Fibroblast of skin of left quadriceps (primary cell): ENCODE data around the gene ZNF768.
"Not testable (repeated sequence)": the region's sequence is repeated elsewhere in the genome, so short reads cannot be mapped to it uniquely, and the experiment has no call there.

Source experiments
- DNase-seq, 2 experiments: peaks; one replicate each; pipeline ENCODE4 v3.0.0-alpha.2; 2013; ENCODE audit warnings: low read depth in 2 of 2

ZNF768 gene

DNA sequence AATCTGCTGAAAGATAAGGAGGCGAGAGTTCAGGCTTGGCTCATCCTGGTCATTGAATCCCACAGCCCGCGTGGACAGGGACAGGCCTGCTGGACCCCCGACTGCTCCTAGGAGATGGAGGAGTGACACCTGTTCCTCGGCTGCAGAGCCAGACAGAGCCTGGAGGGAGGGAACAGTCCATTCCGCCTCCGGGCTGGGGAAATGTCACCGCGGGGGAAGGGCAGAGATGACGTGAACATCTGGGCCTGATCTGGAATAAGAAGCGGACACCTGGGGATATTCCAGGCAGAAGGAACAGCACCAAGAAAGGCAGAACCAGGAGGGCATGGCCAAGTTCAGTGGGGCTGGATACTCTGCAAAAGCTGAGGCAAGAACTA is 6.8 kb upstream of the ZNF768 start:
- DNase-seq = no peak

DNA sequence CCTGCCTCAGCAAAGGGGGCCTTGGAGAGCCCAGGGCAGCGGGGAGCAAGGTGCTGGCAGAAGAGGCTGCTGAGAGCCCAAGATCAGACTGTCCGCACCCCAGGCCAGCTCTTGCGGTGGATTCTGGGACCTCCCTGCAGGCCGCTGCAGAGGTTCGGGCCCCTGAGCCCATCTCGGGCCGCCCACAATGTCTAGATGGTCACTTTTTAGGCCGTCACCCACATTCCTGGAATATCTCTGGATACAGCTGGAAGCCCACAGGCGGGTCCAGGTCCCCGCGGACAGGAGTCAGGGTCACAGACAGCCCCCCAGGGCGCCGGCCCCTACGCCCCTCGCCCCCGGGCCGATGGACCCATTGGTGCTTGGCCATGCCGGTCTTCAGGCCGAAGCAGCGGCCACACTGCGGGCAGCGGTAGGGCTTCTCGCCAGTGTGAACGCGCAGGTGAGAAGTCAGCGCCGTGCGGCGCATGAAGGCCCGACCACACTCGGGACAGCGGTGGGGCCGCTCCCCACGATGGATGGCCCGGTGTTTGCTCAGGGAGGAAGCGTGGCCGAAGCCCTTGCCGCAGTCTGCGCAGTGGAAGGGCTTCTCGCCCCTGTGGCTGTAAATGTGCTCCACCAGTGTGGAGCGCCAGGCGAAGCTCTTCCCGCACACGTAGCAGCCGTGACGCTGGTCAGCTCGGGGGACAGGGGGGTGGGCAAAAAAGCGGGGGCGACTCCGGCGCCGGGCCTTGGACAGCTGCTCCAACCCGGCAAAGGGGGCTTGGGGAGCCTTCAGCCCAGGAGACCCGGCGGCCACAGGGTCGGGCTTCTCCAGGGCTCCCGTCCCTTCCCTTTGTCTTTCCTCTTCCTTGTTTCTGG is 6.1 kb upstream of the ZNF768 start:
- DNase-seq = no peak

DNA sequence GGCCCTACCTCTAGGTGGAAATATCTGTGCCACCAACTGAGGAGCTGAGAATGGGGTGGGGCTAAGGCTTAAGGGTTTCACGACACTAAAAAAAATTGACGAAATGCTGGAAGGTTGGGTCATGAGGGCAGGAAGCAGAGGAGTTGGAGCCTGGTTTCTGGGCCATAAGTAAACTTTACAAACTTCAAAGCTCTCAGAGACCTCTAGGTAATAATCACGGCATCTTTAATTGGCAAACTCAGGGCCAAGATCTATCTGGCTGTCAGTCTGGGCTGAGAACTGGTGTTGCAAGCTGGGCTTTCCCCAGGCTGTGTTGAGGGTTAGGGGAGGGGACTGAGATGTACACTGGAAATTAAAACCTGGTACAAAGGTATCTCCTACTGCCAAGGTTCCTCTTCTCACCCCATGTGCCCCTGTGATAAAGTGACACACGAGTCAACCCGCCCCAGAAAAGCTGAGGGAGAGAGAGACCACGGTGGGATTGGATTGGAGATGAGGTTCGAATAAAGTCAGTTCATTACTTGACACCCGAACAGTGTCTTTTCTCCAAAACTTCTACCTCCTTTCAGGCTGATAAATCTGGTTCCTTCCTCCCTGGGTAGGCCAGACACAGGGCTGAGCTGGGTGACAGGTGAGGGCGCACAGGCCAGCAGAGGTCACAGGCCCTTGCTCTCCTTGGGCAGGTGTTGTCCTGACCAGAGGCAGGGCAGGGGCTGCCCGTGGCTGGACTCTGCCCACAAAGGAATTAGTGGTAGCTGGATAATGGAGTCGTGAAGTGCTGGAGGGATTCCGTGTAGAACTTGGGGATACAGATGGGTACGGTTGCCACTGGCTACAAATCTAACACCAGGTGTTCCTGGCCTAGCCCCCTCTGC is 4.0 kb upstream of the ZNF768 start:
- DNase-seq = no peak

DNA sequence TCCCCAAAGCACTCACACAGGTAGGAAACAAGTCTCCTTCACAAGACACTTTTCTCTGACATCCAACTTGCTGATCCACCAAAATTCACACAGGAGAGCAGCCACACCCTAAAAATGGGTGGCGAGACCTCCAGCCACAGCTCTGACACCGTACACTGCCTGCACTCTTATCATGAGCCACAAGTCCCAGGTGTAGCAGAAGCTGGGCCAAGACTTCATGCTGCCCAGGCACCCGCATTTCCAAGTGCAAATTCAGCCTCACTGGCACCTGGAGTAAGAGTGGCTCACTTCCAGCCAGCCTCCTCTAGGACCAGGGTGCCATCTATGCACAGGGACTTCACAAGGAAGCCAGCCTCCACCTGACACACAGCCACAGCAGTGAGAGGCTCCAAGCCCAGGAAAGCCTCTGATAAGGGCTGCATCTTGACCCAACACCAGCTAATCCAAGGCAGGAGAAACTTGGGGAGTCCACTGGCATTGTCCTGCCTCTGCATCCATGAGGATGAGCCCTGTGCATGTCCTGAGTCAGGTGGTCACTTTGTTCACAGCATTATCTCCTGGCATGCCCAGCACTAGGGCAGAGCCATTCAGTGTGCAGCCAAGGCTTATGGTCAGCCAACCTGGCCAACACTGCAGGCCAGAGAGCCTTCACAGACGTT is 2.6 kb upstream of the ZNF768 start:
- DNase-seq = no peak

DNA sequence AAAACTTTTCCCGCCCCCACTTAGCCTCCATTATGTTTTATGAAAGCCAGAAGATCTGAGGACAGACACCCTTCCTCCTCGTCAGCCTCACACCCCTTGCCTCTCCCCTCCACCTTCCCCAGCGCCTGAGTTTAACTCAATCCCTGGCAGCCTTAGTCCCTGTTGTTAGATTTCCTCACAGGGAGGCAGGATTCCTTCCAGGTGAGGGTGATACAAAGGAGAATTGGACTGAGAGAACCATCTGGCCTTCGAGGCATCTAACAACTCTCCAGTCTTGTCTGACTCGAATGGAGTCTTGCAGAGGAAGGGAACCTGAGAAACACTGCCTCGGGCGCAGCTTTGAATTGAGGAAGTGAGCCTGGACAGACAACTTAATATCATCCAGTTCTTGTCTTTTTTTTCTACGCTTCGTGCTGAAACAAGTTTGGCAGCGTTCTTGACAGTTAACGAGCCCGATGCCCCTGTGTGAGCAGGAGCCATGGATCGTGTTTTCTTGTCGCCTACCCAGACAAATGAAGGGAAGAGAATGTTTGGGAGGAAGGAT is 1.3 kb upstream of the ZNF768 start:
- DNase-seq = no peak

DNA sequence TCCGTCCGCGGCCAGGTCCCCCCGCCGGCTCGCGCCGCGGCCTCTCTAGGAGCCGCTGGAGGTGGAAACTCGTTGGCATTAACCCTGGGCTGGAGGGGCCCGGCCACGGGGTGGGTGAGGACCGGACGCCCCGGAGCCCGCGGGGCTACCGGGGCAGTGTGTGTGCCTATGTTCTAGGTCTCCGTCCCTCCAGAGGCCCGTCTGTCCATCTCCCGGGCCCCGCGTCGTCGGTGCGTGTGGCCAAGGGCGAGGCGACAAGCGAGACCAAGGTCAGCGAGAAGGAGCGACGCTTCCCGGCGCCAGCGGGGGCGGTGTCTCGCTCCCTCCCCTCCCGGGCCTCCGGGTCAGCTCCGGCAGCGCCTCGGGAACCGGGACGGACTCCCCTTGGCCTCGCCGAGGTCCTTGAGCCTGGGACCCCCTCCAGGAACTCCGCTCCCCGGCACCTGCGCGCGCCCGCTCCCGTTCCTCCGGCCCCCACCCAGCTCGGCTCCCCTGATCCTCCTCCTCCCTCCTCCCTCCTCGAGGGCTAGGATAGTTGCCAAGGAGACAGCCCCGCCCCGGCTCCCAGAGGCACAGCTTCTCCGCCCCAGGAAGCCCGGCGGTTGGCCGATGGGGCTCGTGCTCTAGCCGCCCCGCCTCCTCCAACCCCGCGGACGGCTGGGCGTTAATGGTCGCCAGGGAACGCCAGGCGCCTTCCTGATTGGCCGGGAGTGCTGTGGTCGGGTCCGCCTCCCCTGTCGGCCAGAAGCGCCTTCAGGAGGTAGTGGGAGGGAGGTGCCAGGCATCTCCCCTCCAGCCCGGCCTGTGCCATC is 663 bp upstream of the ZNF768 start:
- DNase-seq = peak; percentile 96

DNA sequence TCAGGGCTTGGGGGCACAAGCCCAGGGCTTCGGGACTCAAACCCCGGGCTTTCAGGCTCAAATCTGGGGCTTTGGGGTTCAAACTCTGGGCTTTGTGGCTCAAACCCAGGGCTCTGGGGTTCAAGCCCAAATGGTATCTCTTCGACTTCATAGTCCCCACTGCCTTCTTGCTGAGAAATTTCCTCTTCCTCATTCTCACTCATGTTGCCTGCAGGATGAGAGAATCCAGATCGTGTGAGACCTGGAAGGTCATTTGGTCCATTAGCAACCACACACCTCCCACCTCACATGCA is 576 bp downstream of the ZNF768 start:
- no peak for DNase-seq

DNA sequence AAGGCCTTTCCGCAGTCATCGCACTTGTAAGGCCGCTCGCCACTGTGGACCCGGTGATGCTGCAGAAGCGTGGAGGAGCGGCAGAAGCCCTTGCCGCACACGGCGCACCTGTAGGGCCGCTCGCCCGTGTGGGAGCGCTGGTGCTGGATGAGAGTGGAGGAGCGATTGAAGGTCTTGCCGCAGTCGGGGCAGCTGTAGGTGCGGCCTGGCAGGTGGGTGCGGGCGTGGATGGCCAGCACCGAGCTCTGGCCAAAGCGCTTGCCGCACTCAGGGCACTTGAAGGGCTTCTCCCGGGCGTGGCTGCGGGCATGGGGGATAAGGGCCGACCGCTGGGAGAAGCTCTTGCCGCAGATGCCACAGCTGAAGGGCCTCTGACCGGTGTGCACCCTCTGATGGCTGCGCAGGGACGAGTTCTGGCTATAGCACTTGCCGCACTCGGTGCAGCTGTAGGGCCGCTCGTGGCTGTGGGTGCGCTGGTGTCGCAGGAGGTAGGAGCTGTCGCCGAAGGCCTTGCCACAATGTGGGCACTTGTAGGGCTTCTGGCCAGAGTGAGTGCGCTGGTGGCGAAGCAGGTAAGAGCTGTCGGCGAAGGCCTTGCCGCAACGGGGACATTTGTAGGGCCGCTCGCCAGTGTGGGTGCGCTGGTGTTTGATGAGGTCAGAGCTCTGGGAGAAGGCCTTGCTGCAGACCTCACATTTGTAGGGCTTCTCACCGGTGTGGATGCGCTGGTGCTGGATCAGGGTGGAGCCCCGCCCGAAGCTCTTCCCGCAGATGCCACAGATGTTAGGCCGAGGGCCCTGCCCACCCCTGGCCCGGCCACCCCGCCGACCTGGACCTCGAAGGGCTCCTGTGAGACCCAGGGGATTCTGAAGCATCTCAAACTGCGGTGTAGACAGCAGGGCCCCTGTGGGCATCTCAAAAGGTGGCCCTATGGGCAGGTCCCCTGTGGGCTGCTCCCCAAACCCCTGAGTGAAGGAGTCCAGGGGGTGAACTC is 1.5 kb downstream of the ZNF768 start:
- no peak for DNase-seq

DNA sequence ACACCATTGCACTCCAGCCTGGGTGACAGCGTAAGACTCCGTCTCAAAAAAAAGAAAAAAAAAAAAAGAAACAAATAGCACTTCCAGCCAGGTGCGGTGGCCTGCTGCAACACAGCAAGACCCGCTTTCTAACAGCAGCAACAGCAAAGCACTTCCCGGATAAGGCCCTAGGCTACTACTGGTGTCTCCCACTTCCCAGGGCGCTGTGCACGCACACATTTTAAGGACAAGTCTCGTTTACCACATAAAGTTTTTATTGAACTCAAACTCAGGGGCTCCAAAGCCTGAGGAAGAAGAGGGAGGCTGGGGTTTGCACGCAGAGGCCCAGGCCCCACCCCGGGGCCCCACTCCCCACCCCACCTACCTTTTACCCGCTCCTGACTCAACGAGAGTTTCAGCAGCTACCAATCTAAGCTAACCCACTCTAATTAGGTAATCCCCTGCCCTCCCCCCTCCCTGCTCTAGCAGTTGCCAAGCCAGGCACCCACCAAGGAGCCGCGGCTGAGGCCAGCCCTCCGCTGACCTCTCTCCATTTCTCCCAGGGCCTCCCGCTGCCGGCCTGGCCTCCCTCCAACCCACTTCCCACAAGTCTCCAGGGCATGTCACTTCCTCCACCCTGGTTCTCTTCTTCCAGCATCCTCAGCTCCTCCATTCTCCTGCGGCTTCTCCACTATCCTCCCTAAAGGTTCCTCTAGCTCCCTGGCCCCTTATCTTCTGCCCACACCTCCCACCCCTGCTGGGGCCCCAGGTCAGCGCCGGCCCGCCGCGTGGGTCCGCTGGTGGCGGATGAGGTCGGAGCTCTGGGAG is 2.4 kb downstream of the ZNF768 start:
- no peak for DNase-seq

DNA sequence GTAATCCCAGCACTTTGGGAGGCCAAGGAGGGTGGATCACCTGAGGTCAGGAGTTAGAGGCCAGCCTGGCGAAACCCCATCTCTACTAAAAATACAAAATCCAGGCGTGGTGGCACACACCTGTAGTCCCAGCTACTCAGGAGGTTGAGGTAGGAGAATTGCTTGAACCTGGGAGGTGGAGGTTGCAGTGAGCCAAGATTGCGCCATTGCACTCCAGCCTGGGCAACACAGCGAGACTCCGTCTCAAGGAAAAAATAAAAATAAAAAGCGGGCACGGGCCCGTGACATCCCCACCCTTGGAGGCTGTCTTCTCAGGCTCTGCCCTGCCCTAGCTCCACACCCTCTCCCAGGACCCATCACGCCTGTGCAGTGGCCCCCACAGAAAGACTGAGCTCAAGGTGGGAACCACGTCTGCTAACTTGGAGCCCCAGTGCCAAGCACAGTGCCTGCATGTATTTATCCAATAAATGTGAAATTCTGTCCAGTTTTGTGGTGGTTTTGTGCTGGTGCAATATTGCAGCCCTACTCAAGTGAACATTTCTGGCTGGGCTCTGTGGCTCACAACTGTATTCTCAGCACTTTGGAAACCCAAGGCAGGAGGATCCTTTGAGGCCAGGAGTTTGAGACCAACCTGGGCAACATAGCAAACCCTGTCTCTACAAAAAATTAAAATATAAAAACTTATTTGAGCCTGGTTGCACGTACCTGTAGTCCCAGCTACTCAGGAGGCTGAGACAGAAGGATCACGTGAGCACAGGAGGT is 3.5 kb downstream of the ZNF768 start:
- not testable (repeated sequence) for DNase-seq

DNA sequence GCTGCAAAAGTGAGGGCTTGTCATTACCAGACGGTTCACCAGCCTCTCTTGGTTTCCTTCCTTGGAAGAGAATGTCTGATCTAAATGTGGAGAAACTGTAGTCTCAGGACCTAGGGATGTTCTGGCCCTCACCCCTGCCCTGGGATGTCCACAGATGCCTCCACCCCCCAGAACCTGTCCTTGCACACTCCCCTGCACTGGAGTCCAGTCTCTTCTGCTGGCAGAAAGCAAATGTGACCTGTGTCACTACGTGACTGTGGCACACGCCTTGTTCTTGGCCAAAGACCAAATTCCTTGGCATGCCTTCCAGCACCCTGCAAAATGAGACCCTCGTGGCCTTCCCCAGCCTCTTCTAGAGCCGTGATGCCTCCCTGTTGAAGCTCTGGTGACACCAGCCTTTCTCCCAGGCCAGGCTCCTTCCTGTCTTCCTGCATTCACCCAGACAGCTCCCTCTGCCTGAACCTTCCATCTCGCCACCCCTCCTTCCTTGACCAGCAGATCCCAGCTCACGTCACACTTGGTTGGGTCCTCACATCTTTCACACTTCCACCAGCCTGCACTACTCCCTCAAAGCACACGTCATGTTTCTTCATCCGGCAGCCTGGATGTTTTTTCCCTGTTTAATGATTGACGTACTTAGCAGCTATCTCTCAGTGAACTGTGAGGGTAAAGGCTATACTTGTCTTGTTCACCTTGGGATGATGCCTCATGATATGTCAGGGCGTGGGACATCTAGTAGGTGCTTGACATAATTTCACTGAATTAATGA is 4.3 kb downstream of the ZNF768 start:
- no peak for DNase-seq

DNA sequence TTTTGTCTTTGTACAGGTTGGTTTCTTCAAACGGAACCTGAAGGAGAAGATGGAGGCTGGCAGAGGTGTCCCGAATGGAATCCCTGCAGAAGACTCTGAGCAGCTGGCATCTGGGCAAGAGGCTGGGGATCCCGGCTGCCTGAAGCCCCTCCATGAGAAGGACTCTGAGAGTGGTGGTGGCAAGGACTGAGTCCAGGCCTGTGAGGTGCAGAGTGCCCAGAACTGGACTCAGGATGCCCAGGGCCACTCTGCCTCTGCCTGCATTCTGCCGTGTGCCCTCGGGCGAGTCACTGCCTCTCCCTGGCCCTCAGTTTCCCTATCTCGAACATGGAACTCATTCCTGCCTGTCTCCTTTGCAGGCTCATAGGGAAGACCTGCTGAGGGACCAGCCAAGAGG is 4.9 kb downstream of the ZNF768 start:
- no peak for DNase-seq

DNA sequence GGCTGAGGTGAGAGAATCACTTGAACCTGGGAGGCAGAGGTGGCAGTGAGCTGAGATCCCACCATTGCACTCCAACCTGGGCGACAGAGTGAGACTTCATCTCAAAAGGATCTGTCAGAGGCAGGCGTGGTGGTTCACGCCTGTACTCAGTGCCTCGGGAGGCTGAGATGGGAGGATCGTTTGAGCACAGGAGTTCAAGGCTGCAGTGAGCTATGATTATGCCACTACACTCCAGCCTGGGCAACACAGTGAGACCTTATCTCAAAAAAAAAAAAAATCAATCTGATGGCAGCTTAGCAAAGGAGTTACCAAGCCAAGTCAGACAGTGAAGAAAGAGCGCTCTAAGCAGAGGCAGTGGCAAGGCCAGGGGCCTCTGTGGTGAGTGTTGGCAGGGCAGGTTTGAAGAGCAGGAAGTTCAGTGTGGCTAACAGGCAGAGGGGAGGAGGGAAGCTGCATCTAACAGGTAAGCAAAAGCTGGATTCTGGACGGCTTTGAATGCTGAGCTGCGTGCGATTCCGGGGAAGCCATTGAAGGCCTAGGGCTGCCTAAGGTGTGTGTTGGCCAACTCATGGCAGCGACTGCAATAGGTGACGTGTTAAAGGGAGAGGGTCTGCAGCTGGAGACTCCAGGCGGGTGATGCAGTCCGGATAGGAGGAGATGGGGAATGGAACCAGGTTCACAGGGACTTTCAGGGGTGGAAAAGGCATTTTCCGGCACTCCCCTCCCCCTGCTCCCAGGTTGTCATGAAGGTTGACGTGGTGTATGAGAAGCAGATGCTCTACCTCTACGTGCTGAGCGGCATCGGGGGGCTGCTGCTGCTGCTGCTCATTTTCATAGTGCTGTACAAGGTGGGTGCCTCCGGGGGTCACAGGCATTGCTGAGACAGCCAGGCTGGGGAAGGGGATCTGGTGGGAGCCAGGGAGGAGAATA is 7.0 kb downstream of the ZNF768 start:
- DNase-seq = no peak

DNA sequence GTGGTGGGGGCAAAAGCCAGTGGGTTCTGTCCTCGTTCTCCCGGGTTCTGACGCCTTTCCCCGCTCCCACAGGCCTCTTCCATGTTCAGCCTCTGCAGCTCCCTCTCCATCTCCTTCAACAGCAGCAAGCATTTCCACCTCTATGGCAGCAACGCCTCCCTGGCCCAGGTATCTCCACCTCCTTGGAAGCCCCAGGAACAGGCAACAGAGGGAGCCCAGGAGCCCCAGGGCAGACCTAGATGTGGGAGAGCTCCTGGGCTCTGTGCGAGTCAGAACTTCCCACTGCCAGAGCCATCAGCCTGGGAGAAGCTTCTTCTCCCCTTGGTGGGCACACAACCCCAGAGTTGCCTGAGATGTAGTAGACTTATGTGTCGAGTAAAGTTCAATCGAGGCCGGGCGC is 7.8 kb downstream of the ZNF768 start:
- no peak for DNase-seq

DNA sequence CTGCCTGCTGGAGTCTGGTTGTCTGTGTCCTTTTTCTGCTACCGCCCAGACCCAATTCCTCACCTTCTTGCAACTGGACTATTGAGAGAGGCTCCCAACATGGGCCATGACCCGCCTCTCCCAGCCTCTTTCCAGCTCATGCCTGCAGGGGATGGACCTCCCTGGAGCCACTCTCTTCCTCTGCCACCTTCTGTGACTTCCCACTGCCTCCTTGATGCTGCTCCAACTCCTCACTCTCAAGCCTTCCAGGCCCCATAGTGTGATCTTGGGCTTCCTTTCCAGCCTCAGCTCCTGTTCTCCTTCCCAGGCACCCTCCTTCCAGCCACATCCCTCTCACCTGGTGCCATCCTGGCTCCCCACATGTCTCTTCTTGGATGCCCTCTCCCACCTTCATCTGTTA is 11.1 kb downstream of the ZNF768 start:
- DNase-seq = no peak

DNA sequence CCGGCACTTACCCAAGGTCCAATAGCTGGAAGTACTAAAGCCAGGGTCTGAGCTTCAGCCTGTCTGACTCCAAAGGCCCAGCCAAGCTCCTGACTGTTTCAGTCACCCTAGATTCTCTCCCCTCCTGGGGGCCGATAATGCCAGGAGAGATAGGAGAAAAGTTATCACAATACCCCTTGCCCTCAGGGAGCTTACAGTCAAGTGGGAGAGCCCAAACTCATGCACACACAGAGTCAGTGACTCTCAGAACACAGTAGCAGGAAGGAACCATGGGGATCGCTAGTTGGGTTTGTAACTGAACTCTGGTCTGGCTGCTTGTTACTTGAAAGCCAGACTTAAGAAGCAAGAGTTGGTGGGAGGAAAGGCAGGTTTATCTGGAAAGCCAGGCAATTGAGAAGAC is 14.9 kb downstream of the ZNF768 start:
- DNase-seq = no peak
